ENCODE measurements around the gene NDST3. TPM values are rescaled to one million over a fixed set of nuclear protein-coding genes. Genes with fewer than 3 reads are reported as not detected.

Gene NDST3
- total RNA-seq, 1 experiment from 2014 or later = 0.70 TPM

DNA sequence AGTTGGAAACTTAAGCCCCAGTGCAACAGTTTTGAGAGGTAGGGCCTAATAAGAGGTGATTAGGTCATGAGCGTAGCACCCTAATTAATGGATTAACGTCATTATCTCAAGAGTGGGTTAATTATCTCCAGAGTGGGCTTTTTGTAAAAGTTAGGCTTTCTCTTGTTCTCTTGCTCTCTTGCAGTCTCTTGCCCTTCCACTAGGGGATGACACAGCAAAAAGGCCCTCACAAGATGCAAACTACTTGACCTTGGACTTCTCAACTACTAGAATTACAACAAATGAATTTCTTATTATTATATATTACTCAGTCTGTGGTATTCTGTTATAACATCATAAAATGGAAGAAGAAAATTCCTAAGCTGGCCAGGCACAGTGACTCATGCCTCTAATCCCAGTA is 22.1 kb upstream of the NDST3 start:
- Histone ChIP-seq H2BK12ac (ENCODE audit: insufficient read length, low read depth, low read length) (no peak overlapping the region), H3K27me3 (ENCODE audit: insufficient read depth, low read length) (no peaks in the 10 kb centered on the region), H2AFZ (ENCODE audit: low read length) (no peak overlapping the region), H3K4ac (ENCODE audit: low read depth, low read length) (no peak overlapping the region), H2BK5ac (ENCODE audit: insufficient read length, low read length) (no peak overlapping the region), H3K18ac (ENCODE audit: insufficient read length, low read depth, low read length) (no peak overlapping the region), H3K27ac (ENCODE audit: insufficient read length, low read depth, low read length) (no peak overlapping the region), H3T11ph (ENCODE audit: low read length) (no peak overlapping the region), H3K14ac (ENCODE audit: insufficient read depth, low read length) (no peak overlapping the region), H4K8ac (replicated peaks; ENCODE audit: insufficient read length, low read depth, low read length) (no peak overlapping the region), H2BK120ac (ENCODE audit: low read depth, low read length, poor library complexity, severe bottlenecking) (no peak overlapping the region), H2BK15ac (ENCODE audit: low read depth, low read length) (no peak overlapping the region), H3K4me1 (ENCODE audit: insufficient read depth, low read length) (no peaks in the 10 kb centered on the region), H2AK5ac (ENCODE audit: insufficient read length, low read length) (no peak overlapping the region), H3K79me1 (ENCODE audit: insufficient read depth, low read depth, low read length, poor library complexity, severe bottlenecking) (no peaks in the 10 kb centered on the region), H3K23ac (ENCODE audit: insufficient read length, low read depth, low read length) (no peak overlapping the region), H3K56ac (ENCODE audit: insufficient read length, low read depth, low read length) (no peak overlapping the region), H3K9me3 (ENCODE audit: control insufficient read depth, low read depth, low read length) (no peaks in the 10 kb centered on the region), H2BK20ac (ENCODE audit: low read depth, low read length, poor library complexity, severe bottlenecking) (no peak overlapping the region), H3K79me2 (ENCODE audit: insufficient read depth, low read length) (no peaks in the 10 kb centered on the region), H3K23me2 (ENCODE audit: insufficient read length, low read depth, low read length, poor library complexity, severe bottlenecking) (no peaks in the 10 kb centered on the region), H4K91ac (ENCODE audit: insufficient read length, low read depth, low read length) (no peak overlapping the region), H4K5ac (ENCODE audit: insufficient read length, low read depth, low read length) (no peak overlapping the region), H4K20me1 (ENCODE audit: control insufficient read depth, insufficient read depth, insufficient read length) (no peaks in the 10 kb centered on the region), H3K4me2 (ENCODE audit: insufficient read depth, insufficient read length, low read length) (no peak overlapping the region), H3K9ac (ENCODE audit: extremely low read depth, insufficient read length, low read length) (no peak overlapping the region)
- no peak overlapping the region for H3K4me3 Mint-ChIP-seq
- H3K36me3 Mint-ChIP-seq (ENCODE audit: insufficient read depth in 1 of 3, low read depth in 3 of 3) = peaks cover 0 to 7% (median 6%) of the 10 kb centered on the region in 3 experiments; a peak in 4 of 7 replicates
- no peak for DNase-seq
- H3K9me3 Mint-ChIP-seq = peaks cover 0 to 8% of the 10 kb centered on the region in 2 experiments; a peak in 3 of 5 replicates
- H3K27me3 Mint-ChIP-seq (ENCODE audit: low read depth) = no peaks in the 10 kb centered on the region
- WGBS (ENCODE audit: extremely low coverage, insufficient read length, low lambda C conversion rate) = no CpG with 5 or more reads among the region's 2 CpGs
- no peak overlapping the region for H3K27ac Mint-ChIP-seq
- TF ChIP-seq, protein P1, sequence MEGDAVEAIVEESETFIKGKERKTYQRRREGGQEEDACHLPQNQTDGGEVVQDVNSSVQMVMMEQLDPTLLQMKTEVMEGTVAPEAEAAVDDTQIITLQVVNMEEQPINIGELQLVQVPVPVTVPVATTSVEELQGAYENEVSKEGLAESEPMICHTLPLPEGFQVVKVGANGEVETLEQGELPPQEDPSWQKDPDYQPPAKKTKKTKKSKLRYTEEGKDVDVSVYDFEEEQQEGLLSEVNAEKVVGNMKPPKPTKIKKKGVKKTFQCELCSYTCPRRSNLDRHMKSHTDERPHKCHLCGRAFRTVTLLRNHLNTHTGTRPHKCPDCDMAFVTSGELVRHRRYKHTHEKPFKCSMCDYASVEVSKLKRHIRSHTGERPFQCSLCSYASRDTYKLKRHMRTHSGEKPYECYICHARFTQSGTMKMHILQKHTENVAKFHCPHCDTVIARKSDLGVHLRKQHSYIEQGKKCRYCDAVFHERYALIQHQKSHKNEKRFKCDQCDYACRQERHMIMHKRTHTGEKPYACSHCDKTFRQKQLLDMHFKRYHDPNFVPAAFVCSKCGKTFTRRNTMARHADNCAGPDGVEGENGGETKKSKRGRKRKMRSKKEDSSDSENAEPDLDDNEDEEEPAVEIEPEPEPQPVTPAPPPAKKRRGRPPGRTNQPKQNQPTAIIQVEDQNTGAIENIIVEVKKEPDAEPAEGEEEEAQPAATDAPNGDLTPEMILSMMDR (conservative IDR thresholded peaks at IDR 0.05) = peak; percentile 50
- peaks cover 4 to 8% of the 10 kb centered on the region in 2 experiments; a peak in 2 of 4 replicates for H3K4me1 Mint-ChIP-seq
